ENCODE data around the gene HSD17B8.

DNA sequence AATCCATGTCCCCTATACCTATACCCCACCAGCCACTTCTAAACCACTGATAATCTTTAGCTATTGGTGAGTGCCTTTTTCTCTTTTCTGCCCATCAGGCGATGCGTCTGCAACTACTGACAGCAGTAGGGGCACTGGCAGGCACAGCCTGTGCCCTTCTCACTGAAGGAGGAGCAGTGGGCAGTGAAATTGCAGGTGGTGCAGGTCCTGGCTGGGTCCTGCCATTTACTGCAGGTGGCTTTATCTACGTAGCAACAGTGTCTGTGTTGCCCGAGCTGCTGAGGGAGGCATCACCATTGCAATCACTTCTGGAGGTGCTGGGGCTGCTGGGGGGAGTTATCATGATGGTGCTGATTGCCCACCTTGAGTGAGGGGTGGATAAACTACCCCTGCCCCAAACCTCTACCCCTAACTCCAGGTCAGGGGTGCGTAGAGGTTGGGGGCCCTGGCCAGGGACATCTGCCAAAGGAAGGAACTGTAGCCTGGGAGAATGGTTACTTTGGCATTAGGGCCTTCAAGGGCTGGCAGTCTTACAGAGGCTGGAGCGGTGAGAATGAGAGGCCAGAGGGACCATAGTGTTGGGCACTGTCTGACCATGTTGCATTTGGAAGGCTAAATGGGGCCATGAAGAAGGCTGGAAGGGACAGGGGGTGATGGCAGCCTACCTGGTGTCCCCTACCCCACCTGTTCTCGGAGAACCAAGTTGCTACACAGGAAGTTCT, 851 bp upstream of the HSD17B8 start:
- no peak for TF ChIP-seq POLR2A (IDR thresholded peaks at IDR 0.05; ENCODE audit: extremely low read depth, insufficient read length)
- TF ChIP-seq CTCF (IDR thresholded peaks at IDR 0.05; ENCODE audit: low read depth, low read length): no peak
- TF ChIP-seq, protein P1, sequence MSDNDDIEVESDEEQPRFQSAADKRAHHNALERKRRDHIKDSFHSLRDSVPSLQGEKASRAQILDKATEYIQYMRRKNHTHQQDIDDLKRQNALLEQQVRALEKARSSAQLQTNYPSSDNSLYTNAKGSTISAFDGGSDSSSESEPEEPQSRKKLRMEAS (IDR thresholded peaks at IDR 0.05; ENCODE audit: low read depth, low read length): no peak

Data from NB4 (cell line).